ENCODE results near the gene VSX1.

VSX1 gene

GRCh38 chr20:25051386-25052155 lies 30.4 kb downstream of the VSX1 start:
- no peak for DNase-seq

GRCh38 chr20:25050501-25051350 lies 31.2 kb downstream of the VSX1 start:
- DNase-seq: no peak

- no peak for DNase-seq
Observed at GRCh38 chr20:25050082-25050481, 31.9 kb downstream of the VSX1 start.

GRCh38 chr20:25049261-25050060 lies 32.5 kb downstream of the VSX1 start:
- DNase-seq: no peak

DNA sequence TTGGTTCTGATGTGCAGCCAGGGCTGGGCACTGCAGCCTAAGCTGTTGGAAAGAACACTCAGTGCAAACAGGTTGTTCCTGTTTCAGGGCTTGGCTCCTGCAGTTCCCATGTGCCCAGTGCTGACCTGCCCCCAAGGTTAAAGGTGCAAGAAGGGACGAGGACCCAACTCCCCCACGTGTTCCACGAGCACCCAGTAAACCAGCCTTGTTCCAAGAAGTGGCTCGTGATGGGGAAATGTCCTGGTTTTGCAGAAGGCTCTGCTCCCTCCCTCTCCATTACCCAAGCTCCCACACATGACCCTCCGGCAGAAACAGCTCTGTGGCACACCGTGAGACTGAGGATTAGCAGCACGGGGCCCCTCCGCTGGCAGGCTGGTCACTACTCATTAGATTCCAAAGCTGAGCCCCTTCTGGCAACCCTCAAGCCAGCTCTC lies 33.4 kb downstream of the VSX1 start:
- DNase-seq: no peak

GRCh38 chr20:25047766-25048165 lies 34.2 kb downstream of the VSX1 start:
- DNase-seq: no peak

- DNase-seq: no peak
Observed at GRCh38 chr20:25046736-25047666, 34.9 kb downstream of the VSX1 start.

- DNase-seq: no peak
Observed at GRCh38 chr20:25046181-25046641, 35.7 kb downstream of the VSX1 start.

- DNase-seq: no peak
Observed at GRCh38 chr20:25045343-25045712, 36.6 kb downstream of the VSX1 start.

DNA sequence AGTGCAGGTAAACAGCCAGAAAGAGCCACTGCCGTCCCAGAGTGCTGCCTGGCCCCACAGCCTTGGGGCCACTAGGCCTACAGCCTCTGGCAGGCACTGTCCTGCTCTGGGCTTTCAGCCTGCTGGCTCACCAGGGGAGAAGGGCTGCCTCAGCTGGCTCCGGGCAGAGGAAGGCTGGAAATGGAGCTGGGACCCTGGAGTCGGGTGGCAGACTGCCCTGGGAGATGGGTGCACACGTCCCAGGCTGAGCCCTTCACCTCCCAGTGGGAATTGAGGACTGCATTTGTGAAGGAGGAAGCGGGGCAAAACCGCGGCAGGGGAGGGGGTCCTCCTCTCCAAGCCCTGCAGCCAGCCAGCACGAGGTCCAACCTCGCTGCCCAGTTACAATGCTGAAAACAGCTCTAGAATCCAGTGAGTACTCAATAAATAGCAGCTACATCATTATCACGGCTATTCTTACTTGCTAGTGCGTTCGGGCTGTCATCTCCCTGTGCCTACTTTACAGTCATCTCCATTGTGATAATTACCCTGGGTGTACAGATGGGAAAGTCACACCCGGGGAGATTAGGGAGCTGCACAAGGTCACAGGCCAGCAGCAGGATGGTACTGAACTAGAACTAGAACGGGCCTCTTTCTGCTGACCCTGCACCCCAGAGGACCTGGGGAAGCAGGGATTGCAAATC lies 37.1 kb downstream of the VSX1 start:
- DNase-seq: no peak

GRCh38 chr20:25044261-25044560 lies 37.7 kb downstream of the VSX1 start:
- DNase-seq: no peak

DNA sequence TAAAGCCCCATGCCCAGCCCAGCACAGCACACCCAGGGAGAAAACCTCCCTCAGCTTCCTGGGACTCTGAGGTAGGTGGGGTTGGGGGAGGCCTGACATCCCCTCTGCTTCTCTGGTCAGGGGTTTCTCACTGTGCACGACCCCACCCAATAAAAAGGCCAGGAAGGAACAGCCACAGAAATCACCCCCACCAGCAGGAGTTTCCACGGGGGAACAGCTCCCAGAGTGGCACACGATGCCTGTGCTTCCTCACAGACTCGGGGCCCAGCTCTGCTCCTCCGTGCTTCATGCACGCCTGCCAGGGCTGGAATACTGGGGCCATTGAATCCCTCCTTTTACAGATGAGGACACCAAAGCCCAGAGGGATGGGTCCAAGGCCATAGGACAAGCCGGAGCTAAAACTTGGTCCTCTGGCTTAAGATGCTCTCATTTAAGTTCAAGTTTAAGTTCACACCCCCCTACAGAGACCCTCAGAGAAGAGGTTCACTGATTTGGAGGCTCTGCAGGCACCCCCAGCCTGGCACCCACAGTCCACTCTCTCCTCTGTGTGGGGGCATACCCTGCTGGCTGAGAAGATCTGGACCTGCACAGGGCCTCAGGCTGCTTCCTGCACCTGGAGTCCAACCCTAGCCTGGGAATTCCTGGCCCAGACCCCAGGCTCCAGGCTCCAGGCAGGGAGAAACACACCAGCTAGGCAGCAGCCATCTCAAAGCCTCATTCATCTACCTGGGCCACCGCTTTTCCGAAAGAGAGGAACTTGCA lies 38.3 kb downstream of the VSX1 start:
- no peak for DNase-seq

- DNase-seq: peak; percentile 29
Observed at GRCh38 chr20:25042531-25043498, 39.1 kb downstream of the VSX1 start.

GRCh38 chr20:25041813-25042530 lies 40.0 kb downstream of the VSX1 start:
- no peak for DNase-seq

DNA sequence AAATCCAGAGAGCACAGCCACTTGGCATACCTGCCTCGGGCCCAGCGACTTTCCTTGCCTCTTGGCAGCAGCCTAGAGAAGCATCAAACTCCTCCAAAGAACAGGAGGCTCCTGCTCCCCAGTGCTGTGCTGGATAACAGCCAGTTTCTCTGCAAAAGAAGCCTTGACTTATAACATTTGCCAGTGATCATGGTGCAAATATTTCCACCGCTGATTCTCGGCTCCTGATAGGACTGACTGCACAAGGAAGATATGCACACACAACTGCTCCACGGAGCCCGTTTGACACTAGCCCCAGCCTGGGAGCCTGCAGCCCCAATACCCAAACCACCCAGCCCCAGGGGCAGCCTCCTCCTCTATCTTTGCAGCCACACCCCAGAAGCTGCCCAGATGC lies 41.5 kb downstream of the VSX1 start:
- DNase-seq: no peak

GRCh38 chr20:25039697-25040437 lies 42.1 kb downstream of the VSX1 start:
- DNase-seq: no peak

DNA sequence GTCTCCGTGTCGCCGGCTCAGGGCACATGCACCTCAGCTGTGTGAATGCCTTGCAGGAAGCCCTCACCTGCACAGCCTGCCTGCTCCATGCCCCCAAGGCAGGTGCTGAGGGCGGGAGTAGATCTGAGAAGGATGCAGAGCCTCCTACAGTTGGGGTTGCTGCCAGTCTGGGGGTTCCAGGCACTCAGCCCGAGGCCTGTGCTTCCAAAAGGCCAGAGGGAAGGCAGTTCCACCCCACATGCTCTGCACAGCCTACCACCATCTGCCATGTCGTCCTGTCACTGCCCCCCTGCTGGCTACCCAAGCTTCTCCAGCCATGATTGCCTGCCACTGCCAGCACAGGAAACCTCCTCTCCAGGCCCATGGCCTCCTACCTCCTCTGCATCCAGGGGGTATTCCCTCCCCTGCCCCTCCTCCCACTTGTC lies 43.3 kb downstream of the VSX1 start:
- DNase-seq: no peak

DNA sequence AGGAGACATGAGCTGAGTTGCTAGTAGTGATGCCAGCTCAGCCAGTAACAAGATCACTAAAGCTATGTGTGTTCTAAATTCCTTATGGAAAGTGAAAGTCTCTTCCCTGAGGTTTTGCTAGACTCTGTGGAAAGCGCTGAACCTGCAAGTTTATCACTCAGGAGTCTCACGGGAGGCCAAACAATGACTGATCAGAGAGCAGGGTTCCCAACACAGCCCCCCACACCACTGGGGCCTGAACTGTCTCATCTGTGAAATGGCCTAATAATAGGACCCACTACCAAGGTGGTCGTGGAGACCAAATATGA lies 43.9 kb downstream of the VSX1 start:
- no peak for DNase-seq

Data from SIG-M5 (cell line).